Effector memory CD8-positive, alpha-beta T cell (primary cell): Measurements from ENCODE around the gene DTNBP1.
A peak's percentile ranks its signal among the peaks of the same experiment; 100 is the strongest.
"Not testable (repeated sequence)": the region's sequence is repeated elsewhere in the genome, so short reads cannot be mapped to it uniquely, and the experiment has no call there.

Experiments used
- ATAC-seq: fragments of 150-1000 bp; cut with Tn5 transposase; replicated peaks from 2 replicates; pipeline ENCODE4 v1.10.0; 2021; ENCODE audit warnings: mild to moderate bottlenecking, moderate library complexity
- DNase-seq, 3 experiments: peaks; one replicate each; pipeline ENCODE4 v3.0.0; 2021
- H3K27ac Mint-ChIP-seq, 2 donors: one replicate each; pipeline ENCODE4 v1.8.0; 2022; ENCODE audit warnings: mild to moderate bottlenecking in 2 of 2, mixed read lengths in 2 of 2, moderate library complexity in 2 of 2
- H3K27me3 Mint-ChIP-seq, 2 donors: one replicate each; pipeline ENCODE4 v1.8.0; 2022; ENCODE audit warnings: mixed read lengths in 2 of 2
- H3K36me3 Mint-ChIP-seq: one replicate; pipeline ENCODE4 v1.8.0; 2022; ENCODE audit warnings: mild to moderate bottlenecking, moderate library complexity, mixed read lengths; ENCODE audit not compliant: insufficient read depth
- H3K4me1 Mint-ChIP-seq, 2 donors: one replicate each; pipeline ENCODE4 v1.8.0; 2022; ENCODE audit warnings: low read depth in 2 of 2, mixed read lengths in 2 of 2
- H3K4me3 Mint-ChIP-seq, 2 donors: one replicate each; pipeline ENCODE4 v1.8.0; 2022; ENCODE audit warnings: mild to moderate bottlenecking in 2 of 2, mixed read lengths in 2 of 2, moderate library complexity in 2 of 2
- H3K9me3 Mint-ChIP-seq, 2 donors: one replicate each; pipeline ENCODE4 v1.8.0; 2022; ENCODE audit warnings: mixed read lengths in 2 of 2

Gene DTNBP1

GRCh38 chr6:15550546-15551123, 112.2 kb downstream of the DTNBP1 start:
- DNase-seq (no peak), ATAC-seq (no peak)
- no peaks in the 10 kb centered on the region for H3K9me3 Mint-ChIP-seq
- no peaks in the 10 kb centered on the region for H3K27me3 Mint-ChIP-seq
- no peaks in the 10 kb centered on the region for H3K36me3 Mint-ChIP-seq
- H3K4me3 Mint-ChIP-seq = no peak overlapping the region
- H3K27ac Mint-ChIP-seq = peak overlapping the region in 1 of 2 donors; percentile 30
- peaks cover 13 to 31% of the 10 kb centered on the region in 2 donors for H3K4me1 Mint-ChIP-seq

- H3K9me3 Mint-ChIP-seq = no peaks in the 10 kb centered on the region
- ATAC-seq (no peak), DNase-seq (no peak)
- no peak overlapping the region for H3K27ac Mint-ChIP-seq
- H3K27me3 Mint-ChIP-seq = no peaks in the 10 kb centered on the region
- H3K4me1 Mint-ChIP-seq = peaks cover 11 to 29% of the 10 kb centered on the region in 2 donors
- H3K4me3 Mint-ChIP-seq = no peak overlapping the region
- no peaks in the 10 kb centered on the region for H3K36me3 Mint-ChIP-seq
Observed at GRCh38 chr6:15549371-15549770, 113.5 kb downstream of the DTNBP1 start.

GRCh38 chr6:15547400-15547799, 115.4 kb downstream of the DTNBP1 start:
- Mint-ChIP-seq H3K4me1 (peaks cover 10 to 17% of the 10 kb centered on the region in 2 donors), H3K27ac (no peak overlapping the region), H3K9me3 (no peaks in the 10 kb centered on the region), H3K4me3 (no peak overlapping the region), H3K36me3 (no peaks in the 10 kb centered on the region), H3K27me3 (no peaks in the 10 kb centered on the region)
- DNase-seq = no peak
- ATAC-seq = no peak

- no peak overlapping the region for H3K4me3 Mint-ChIP-seq
- no peak for ATAC-seq
Observed at GRCh38 chr6:15546591-15546990, 116.2 kb downstream of the DTNBP1 start.

GRCh38 chr6:15544321-15544900, 118.4 kb downstream of the DTNBP1 start:
- DNase-seq (no peak), ATAC-seq (no peak)
- no peak overlapping the region for H3K4me3 Mint-ChIP-seq
- no peak overlapping the region for H3K27ac Mint-ChIP-seq
- H3K9me3 Mint-ChIP-seq = no peaks in the 10 kb centered on the region
- no peaks in the 10 kb centered on the region for H3K27me3 Mint-ChIP-seq
- peaks cover 7% of the 10 kb centered on the region for H3K36me3 Mint-ChIP-seq
- peaks cover 4 to 17% of the 10 kb centered on the region in 2 donors for H3K4me1 Mint-ChIP-seq

More at GRCh38 chr6:15546591-15546990, 116.2 kb downstream of the DTNBP1 start:
- DNase-seq = no peak
- peaks cover 5 to 12% of the 10 kb centered on the region in 2 donors for H3K4me1 Mint-ChIP-seq
- no peaks in the 10 kb centered on the region for H3K27me3 Mint-ChIP-seq
- no peaks in the 10 kb centered on the region for H3K36me3 Mint-ChIP-seq
- H3K9me3 Mint-ChIP-seq = no peaks in the 10 kb centered on the region
- no peak overlapping the region for H3K27ac Mint-ChIP-seq

- H3K36me3 Mint-ChIP-seq, ATAC-seq, H3K27ac Mint-ChIP-seq, H3K9me3 Mint-ChIP-seq, H3K4me3 Mint-ChIP-seq, H3K27me3 Mint-ChIP-seq, DNase-seq: not testable (repeated sequence)
- peaks cover 5 to 26% of the 10 kb centered on the region in 2 donors for H3K4me1 Mint-ChIP-seq
Observed at GRCh38 chr6:15543332-15543917, 119.4 kb downstream of the DTNBP1 start.

GRCh38 chr6:15539722-15540270, 123.0 kb downstream of the DTNBP1 start:
- H3K9me3 Mint-ChIP-seq = no peaks in the 10 kb centered on the region
- no peak overlapping the region for H3K4me3 Mint-ChIP-seq
- H3K27ac Mint-ChIP-seq = peak overlapping the region in 1 of 2 donors; percentile 44
- ATAC-seq = no peak
- no peak for DNase-seq
- peaks cover 13 to 32% of the 10 kb centered on the region in 2 donors for H3K4me1 Mint-ChIP-seq
- H3K27me3 Mint-ChIP-seq = no peaks in the 10 kb centered on the region
- peaks cover 7% of the 10 kb centered on the region for H3K36me3 Mint-ChIP-seq

- Mint-ChIP-seq H3K9me3 (no peaks in the 10 kb centered on the region), H3K27me3 (no peaks in the 10 kb centered on the region), H3K36me3 (peaks cover 7% of the 10 kb centered on the region), H3K4me3 (no peak overlapping the region), H3K4me1 (peaks cover 13 to 32% of the 10 kb centered on the region in 2 donors), H3K27ac (no peak overlapping the region)
- DNase-seq (no peak), ATAC-seq (no peak)
Observed at GRCh38 chr6:15538766-15539495, 123.9 kb downstream of the DTNBP1 start.

GRCh38 chr6:15538106-15538505, 124.7 kb downstream of the DTNBP1 start:
- Mint-ChIP-seq H3K9me3 (no peaks in the 10 kb centered on the region), H3K4me1 (peaks cover 13 to 32% of the 10 kb centered on the region in 2 donors), H3K4me3 (no peak overlapping the region), H3K27ac (peak overlapping the region; percentile 11 to 74), H3K36me3 (peaks cover 10% of the 10 kb centered on the region), H3K27me3 (no peaks in the 10 kb centered on the region)
- DNase-seq = no peak
- ATAC-seq = no peak

GRCh38 chr6:15536198-15536955, 126.5 kb downstream of the DTNBP1 start:
- DNase-seq (no peak), ATAC-seq (no peak)
- peaks cover 12 to 29% of the 10 kb centered on the region in 2 donors for H3K4me1 Mint-ChIP-seq
- no peak overlapping the region for H3K4me3 Mint-ChIP-seq
- H3K9me3 Mint-ChIP-seq = no peaks in the 10 kb centered on the region
- H3K27me3 Mint-ChIP-seq = no peaks in the 10 kb centered on the region
- H3K36me3 Mint-ChIP-seq = peaks cover 20% of the 10 kb centered on the region
- no peak overlapping the region for H3K27ac Mint-ChIP-seq

- no peak overlapping the region for H3K4me3 Mint-ChIP-seq
- no peak for DNase-seq
- H3K9me3 Mint-ChIP-seq = no peaks in the 10 kb centered on the region
- ATAC-seq = no peak
- peaks cover 16% of the 10 kb centered on the region for H3K36me3 Mint-ChIP-seq
- peaks cover 12 to 24% of the 10 kb centered on the region in 2 donors for H3K4me1 Mint-ChIP-seq
- peak overlapping the region in 1 of 2 donors; percentile 68 for H3K27ac Mint-ChIP-seq
- no peaks in the 10 kb centered on the region for H3K27me3 Mint-ChIP-seq
Observed at GRCh38 chr6:15535495-15536197, 127.2 kb downstream of the DTNBP1 start.

- no peak for DNase-seq
- H3K36me3 Mint-ChIP-seq = peaks cover 22% of the 10 kb centered on the region
- H3K27ac Mint-ChIP-seq = peak overlapping the region in 1 of 2 donors; percentile 68
- no peaks in the 10 kb centered on the region for H3K27me3 Mint-ChIP-seq
- H3K9me3 Mint-ChIP-seq = no peaks in the 10 kb centered on the region
- peaks cover 12 to 24% of the 10 kb centered on the region in 2 donors for H3K4me1 Mint-ChIP-seq
- no peak for ATAC-seq
- H3K4me3 Mint-ChIP-seq = no peak overlapping the region
Observed at GRCh38 chr6:15534974-15535373, 127.9 kb downstream of the DTNBP1 start.
